ENCODE measurements around the gene SLC52A1.

Gene SLC52A1

DNA sequence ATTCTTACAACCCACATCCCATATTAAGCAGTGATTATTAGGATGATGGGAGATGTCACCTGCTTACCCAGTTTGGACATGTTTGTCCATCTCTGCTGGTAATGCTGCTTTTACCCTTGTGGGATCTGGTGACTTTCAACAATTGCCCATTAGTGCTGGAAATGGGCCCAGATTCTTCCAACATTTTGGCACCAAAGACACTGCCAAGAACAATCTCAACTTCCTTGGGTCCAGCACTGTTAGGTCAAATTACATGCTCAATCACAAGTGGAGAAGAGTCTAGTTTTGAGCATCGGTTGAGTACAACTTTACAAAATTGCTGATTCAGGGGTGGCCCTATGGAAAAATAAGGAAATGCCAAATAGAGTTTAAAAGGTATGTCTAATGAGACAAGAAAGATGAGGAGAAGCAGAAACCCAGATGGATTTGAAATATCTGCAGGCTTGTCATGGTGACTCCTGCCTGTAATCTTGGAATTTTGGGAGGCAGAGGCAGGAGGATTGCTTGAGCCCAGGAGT lies 30.1 kb upstream of the SLC52A1 start:
- H3K27ac ChIP-seq: no peak overlapping the region
- no peak for TF ChIP-seq ZFX (IDR thresholded peaks at IDR 0.05; ENCODE audit: borderline replicate concordance)
- TF ChIP-seq, protein P1, sequence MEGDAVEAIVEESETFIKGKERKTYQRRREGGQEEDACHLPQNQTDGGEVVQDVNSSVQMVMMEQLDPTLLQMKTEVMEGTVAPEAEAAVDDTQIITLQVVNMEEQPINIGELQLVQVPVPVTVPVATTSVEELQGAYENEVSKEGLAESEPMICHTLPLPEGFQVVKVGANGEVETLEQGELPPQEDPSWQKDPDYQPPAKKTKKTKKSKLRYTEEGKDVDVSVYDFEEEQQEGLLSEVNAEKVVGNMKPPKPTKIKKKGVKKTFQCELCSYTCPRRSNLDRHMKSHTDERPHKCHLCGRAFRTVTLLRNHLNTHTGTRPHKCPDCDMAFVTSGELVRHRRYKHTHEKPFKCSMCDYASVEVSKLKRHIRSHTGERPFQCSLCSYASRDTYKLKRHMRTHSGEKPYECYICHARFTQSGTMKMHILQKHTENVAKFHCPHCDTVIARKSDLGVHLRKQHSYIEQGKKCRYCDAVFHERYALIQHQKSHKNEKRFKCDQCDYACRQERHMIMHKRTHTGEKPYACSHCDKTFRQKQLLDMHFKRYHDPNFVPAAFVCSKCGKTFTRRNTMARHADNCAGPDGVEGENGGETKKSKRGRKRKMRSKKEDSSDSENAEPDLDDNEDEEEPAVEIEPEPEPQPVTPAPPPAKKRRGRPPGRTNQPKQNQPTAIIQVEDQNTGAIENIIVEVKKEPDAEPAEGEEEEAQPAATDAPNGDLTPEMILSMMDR (IDR thresholded peaks at IDR 0.05): no peak

DNA sequence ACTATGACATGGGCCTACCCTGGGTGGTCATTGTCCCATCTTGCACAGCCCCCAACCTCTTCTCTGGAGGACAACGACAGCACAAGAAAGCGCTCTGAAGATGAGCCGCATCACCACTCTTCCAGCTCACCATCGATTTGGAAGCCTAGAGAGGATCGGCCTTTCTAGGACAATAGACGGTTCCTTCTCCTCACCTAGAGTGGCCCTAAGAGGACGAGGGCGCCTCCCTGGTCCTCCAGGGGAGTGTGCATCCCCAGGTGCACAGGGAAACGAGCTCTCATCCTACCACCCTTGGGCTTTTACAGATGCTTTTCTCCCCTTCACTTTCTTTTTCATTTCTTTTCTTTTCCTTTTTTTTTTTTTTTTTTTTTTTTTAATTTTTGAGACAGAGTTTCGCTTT lies 20.3 kb upstream of the SLC52A1 start:
- no peak overlapping the region for H3K27ac ChIP-seq
- no peak for TF ChIP-seq ZFX (IDR thresholded peaks at IDR 0.05; ENCODE audit: borderline replicate concordance)
- TF ChIP-seq, protein P1 (IDR thresholded peaks at IDR 0.05): no peak

DNA sequence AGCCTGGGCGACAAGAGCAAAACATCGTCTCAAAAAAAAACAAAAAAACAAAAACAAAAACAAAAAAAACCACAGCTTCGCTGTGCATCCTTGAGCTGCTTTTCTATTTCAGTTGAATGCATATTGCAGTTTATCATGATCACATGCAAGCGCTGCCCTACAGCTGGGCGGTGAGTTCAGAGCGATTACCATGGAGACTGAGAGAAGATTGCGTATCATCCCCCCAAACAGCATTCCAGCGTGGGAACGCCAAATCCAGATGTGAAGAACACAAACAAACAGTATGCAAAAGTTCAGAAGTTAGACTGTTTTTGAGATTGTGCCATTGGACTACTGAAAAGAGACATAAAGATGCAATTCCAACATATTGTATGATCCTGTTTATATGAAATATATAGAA lies 15.1 kb upstream of the SLC52A1 start:
- no peak overlapping the region for H3K27ac ChIP-seq
- no peak for TF ChIP-seq ZFX (IDR thresholded peaks at IDR 0.05; ENCODE audit: borderline replicate concordance)
- TF ChIP-seq, protein P1 (IDR thresholded peaks at IDR 0.05): no peak

DNA sequence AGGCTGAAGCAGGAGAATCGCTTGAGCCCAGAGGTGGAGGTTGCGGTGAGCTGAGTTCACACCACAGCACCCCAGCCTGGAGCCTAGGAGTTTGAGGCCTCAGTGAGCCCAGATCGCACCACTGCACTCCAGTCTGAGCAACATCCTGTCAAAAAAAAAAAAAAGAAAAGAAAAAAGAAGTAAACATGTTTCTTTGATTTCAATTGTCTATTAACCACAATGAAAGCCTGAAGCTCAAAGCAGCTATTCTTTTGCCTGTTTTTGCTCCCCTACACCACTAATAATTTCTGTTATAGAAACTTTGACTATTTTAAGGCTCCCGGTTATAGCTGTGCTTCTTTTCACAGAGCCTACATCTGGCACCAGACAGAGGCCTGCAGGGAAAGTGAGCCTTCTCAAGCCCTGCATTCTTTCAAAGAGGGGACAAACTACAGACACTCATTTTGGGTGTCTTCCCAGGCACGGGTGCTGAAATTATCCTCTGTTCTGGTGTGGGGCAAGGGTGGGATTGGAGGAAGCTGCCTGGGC lies 14.2 kb upstream of the SLC52A1 start:
- H3K27ac ChIP-seq: no peak overlapping the region
- no peak for TF ChIP-seq ZFX (IDR thresholded peaks at IDR 0.05; ENCODE audit: borderline replicate concordance)
- TF ChIP-seq, protein P1 (IDR thresholded peaks at IDR 0.05): no peak

DNA sequence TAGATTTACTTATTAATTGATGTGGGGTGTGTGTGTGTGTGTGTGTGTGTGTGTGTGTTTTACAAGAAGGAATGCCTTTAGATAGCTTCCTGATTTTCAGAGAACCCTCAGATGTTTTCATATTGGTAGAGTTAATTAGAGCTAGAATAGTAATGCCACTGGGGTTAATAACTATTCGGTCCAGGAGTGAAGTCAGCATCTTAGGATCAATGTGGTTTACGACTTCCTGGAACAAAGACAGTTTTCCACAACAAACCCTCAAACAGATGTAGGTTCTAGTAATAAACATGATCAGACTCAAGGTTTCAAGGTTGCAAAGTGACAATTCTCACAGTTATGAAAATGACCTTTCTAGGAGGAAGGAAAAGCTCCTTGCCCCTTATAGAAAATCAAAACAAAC lies 12.2 kb upstream of the SLC52A1 start:
- no peak overlapping the region for H3K27ac ChIP-seq
- TF ChIP-seq ZFX (IDR thresholded peaks at IDR 0.05; ENCODE audit: borderline replicate concordance): no peak
- TF ChIP-seq, protein P1 (IDR thresholded peaks at IDR 0.05): no peak

DNA sequence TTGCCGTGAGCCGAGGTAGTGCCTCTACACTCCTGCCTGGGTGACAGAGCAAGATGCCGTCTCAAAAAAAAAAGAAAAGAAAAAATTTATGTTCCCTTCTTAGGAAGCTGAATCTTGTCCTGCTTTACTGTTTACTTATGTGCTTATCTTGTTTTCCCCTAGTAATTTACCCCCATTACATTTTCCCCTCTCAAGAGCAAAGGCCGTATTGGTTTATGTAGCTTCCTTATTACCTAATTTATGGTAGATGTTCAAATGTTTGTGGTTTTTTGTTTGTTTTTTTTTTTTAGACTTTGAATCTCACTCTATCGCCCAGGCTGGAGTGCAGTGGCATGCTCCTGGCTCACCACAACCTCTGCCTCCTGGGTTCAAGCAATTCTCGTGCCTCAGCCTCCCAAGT lies 10.3 kb upstream of the SLC52A1 start:
- no peak overlapping the region for H3K27ac ChIP-seq
- TF ChIP-seq, protein P1 (IDR thresholded peaks at IDR 0.05): no peak
- no peak for TF ChIP-seq ZFX (IDR thresholded peaks at IDR 0.05; ENCODE audit: borderline replicate concordance)

DNA sequence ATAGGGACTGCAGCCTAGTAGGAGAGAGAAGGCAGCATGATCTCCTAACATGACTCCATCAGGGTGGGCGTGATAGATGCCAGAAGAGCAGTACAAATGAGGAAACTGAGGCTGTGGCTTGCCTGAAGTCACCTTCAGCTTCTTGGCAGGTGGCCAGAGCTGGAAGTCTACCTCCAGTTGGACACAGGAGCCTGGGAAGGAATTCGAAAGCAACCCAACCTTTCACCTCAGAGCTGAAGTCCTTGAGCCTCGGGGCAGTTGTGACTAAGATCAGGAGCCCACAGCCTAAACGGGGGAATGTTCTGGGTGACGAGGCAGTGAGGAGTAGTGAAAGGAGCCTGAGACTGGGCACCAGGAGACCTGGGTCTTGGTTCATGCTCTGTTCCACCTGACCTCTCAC lies 9.4 kb upstream of the SLC52A1 start:
- no peak overlapping the region for H3K27ac ChIP-seq
- no peak for TF ChIP-seq ZFX (IDR thresholded peaks at IDR 0.05; ENCODE audit: borderline replicate concordance)
- TF ChIP-seq, protein P1 (IDR thresholded peaks at IDR 0.05): no peak

Data from 22Rv1 (cell line).